DOHH2 (cell line): Measurements from ENCODE around the gene STAG1.
"Not testable (repeated sequence)": the region's sequence is repeated elsewhere in the genome, so short reads cannot be mapped to it uniquely, and the experiment has no call there.

Experiments
- H3F3A ChIP-seq: fragments of 200-600 bp; sonication (generic), shearing (Covaris generic); 2 replicates; pipeline ENCODE4 v1.6.0; 2016; ENCODE audit warnings: antibody characterized with exemption, mild to moderate bottlenecking; ENCODE audit not compliant: control insufficient read depth, insufficient read depth
- H3K27ac ChIP-seq: fragments of 200-600 bp; sonication (generic); 2 replicates; pipeline ENCODE4 v1.5.1; 2014; ENCODE audit warnings: low read depth, mild to moderate bottlenecking, low read length, moderate library complexity
- H3K27me3 ChIP-seq: fragments of 200-600 bp; sonication (generic); 2 replicates; pipeline ENCODE4 v1.6.1; 2014; ENCODE audit warnings: mild to moderate bottlenecking, low read length, mixed read lengths; ENCODE audit not compliant: control insufficient read depth
- H3K36me3 ChIP-seq: fragments of 200-600 bp; sonication (generic); 2 replicates; pipeline ENCODE4 v1.6.1; 2014; ENCODE audit warnings: mild to moderate bottlenecking, low read length, moderate library complexity, mixed read lengths; ENCODE audit not compliant: control insufficient read depth
- H3K4me1 ChIP-seq: fragments of 200-600 bp; sonication (generic); 2 replicates; pipeline ENCODE4 v1.6.1; 2014; ENCODE audit warnings: mild to moderate bottlenecking, low read length, mixed read lengths; ENCODE audit not compliant: control insufficient read depth
- H3K4me2 ChIP-seq: fragments of 200-600 bp; sonication (generic); 2 replicates; pipeline ENCODE4 v1.6.0; 2014; ENCODE audit warnings: mild to moderate bottlenecking, low read length, moderate library complexity
- H3K4me3 ChIP-seq: fragments of 200-600 bp; sonication (generic); 2 replicates; pipeline ENCODE4 v1.5.1; 2014; ENCODE audit warnings: mild to moderate bottlenecking, low read length, mixed read lengths
- H3K79me2 ChIP-seq: fragments of 200-600 bp; sonication (generic); 2 replicates; pipeline ENCODE4 v1.6.1; 2014; ENCODE audit warnings: mild to moderate bottlenecking, low read length, mixed read lengths; ENCODE audit not compliant: control insufficient read depth
- H3K9me2 ChIP-seq: fragments of 200-600 bp; sonication (generic); replicated peaks from 2 replicates; pipeline ENCODE4 v1.6.1; 2014; ENCODE audit warnings: mild to moderate bottlenecking, low read length, mixed read lengths; ENCODE audit not compliant: control insufficient read depth
- H3K9me3 ChIP-seq: fragments of 200-600 bp; sonication (generic); 2 replicates; pipeline ENCODE4 v1.6.1; 2014; ENCODE audit warnings: antibody characterized with exemption, low read length, mixed read lengths; ENCODE audit not compliant: control insufficient read depth, insufficient read depth
- H4K20me1 ChIP-seq: fragments of 200-600 bp; sonication (generic); 2 replicates; pipeline ENCODE4 v1.6.0; 2014; ENCODE audit warnings: low read depth, mild to moderate bottlenecking, antibody characterized with exemption, low read length, moderate library complexity; ENCODE audit not compliant: control insufficient read depth, insufficient read depth
- EZH2phosphoT487 ChIP-seq: fragments of 200-600 bp; sonication (generic); IDR thresholded peaks from 2 replicates; pipeline ENCODE4 v1.6.1; 2017; ENCODE audit warnings: borderline replicate concordance, mild to moderate bottlenecking, antibody characterized with exemption, low read length, moderate library complexity, mixed read lengths
- TF ChIP-seq, protein P1 (sequence below): fragments of 200-600 bp; sonication (generic); IDR thresholded peaks from one replicate; pipeline ENCODE4 v1.5.1; 2014; ENCODE audit warnings: antibody characterized with exemption, mild to moderate bottlenecking, low read depth, low read length; ENCODE audit not compliant: poor library complexity, severe bottlenecking

Gene STAG1

DNA sequence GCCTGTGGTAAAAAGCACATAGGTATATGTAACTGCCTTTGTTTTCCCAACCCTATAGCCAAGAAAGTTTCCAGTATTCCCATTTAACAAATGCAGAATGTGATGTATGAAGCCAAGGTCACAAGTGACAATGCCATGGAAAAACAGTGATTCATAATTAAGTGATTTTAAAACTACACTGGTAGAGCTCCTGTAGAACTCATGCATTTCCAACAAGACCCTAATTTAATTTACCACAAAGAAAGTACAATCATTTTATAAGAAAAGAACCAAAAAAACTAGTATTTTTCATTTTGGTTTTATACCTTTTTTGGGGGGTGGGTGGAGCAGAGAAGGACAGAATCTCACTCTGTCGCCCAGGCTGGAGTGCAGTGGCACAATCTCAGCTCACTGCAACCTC lies 82.0 kb downstream of the STAG1 start:
- Histone ChIP-seq H3K79me2 (peaks cover 90% of the 10 kb centered on the region), H3K36me3 (peaks cover 6% of the 10 kb centered on the region; the same call in 1 of the 2 replicates), H4K20me1 (peaks cover 7% of the 10 kb centered on the region; the same call in 1 of the 2 replicates), H3K4me3 (no peak overlapping the region), H3F3A (no peaks in the 10 kb centered on the region), H3K27ac (no peak overlapping the region), H3K9me2 (no peaks in the 10 kb centered on the region), H3K4me1 (peaks cover 10% of the 10 kb centered on the region), H3K4me2 (no peak overlapping the region), H3K27me3 (no peaks in the 10 kb centered on the region), H3K9me3 (no peaks in the 10 kb centered on the region)
- TF ChIP-seq, protein P1, sequence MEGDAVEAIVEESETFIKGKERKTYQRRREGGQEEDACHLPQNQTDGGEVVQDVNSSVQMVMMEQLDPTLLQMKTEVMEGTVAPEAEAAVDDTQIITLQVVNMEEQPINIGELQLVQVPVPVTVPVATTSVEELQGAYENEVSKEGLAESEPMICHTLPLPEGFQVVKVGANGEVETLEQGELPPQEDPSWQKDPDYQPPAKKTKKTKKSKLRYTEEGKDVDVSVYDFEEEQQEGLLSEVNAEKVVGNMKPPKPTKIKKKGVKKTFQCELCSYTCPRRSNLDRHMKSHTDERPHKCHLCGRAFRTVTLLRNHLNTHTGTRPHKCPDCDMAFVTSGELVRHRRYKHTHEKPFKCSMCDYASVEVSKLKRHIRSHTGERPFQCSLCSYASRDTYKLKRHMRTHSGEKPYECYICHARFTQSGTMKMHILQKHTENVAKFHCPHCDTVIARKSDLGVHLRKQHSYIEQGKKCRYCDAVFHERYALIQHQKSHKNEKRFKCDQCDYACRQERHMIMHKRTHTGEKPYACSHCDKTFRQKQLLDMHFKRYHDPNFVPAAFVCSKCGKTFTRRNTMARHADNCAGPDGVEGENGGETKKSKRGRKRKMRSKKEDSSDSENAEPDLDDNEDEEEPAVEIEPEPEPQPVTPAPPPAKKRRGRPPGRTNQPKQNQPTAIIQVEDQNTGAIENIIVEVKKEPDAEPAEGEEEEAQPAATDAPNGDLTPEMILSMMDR = no peak
- no peak for TF ChIP-seq EZH2phosphoT487

DNA sequence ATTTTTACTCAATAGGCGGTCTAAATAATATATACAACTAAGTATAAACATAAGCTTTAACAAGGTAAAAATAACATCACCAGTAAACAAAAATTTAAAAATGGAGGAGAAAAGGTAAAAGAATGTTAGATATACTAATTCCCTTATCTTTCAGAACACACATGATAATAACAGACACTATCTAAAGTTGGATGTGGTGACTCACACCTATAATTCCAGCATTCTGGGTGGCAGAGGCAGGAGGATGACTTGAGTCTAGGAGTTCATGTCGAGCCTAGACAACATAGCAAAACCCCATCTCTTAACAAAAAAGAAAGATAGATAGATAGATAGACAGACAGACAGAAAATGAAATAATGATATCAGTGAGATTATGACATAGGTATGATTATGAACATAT lies 85.1 kb downstream of the STAG1 start:
- Histone ChIP-seq H3K36me3 (peaks cover 6% of the 10 kb centered on the region; the same call in 1 of the 2 replicates), H3K9me2 (no peaks in the 10 kb centered on the region), H3K4me3 (no peak overlapping the region), H3K4me2 (no peak overlapping the region), H3K9me3 (no peaks in the 10 kb centered on the region), H4K20me1 (no peaks in the 10 kb centered on the region), H3K79me2 (peaks cover 92% of the 10 kb centered on the region), H3K27ac (no peak overlapping the region), H3K4me1 (no peaks in the 10 kb centered on the region), H3F3A (no peaks in the 10 kb centered on the region), H3K27me3 (no peaks in the 10 kb centered on the region)
- TF ChIP-seq, protein P1 = no peak
- no peak for TF ChIP-seq EZH2phosphoT487

DNA sequence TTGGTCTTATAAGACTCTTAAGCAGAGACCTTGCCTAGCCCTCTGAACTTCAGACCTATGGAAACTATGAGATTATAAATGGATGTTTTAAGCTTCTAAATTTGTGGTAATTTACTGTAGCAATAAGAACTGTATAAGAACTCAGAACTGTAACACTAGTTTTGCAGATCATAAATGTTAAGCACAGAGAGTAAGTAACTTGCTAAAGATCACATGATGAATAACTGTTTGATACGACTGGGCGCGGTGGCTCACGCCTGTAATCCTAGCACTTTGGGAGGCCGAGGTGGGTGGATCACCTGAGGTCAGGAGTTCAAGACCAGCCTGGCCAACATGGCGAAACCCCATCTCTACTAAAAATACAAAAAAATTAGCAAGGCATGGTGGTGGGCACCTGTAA lies 85.9 kb downstream of the STAG1 start:
- not testable (repeated sequence) for H3F3A ChIP-seq, H3K4me3 ChIP-seq, H3K27ac ChIP-seq, H3K4me2 ChIP-seq, H4K20me1 ChIP-seq, H3K27me3 ChIP-seq, H3K36me3 ChIP-seq, H3K9me3 ChIP-seq, H3K4me1 ChIP-seq, H3K9me2 ChIP-seq
- peaks cover 92% of the 10 kb centered on the region for H3K79me2 ChIP-seq

DNA sequence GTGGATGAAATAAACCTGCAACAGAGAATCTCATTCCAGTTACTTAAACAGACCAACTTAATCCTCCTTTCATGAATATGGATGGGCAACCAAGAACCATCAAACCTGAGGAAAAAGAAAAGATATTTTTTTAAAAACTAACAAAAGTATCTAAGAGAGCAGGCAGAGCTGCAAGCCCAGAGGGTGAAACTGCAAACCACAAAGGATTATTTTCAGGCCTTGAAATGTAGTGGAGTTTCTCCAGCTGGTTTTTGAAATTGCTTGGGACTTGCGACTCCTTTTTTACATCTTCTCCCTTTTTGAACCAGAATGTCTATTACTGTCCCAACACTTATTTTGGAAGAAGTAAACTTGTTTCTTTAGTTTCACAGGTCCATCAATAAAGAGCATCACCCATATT lies 87.4 kb downstream of the STAG1 start:
- H3K4me1 ChIP-seq = no peaks in the 10 kb centered on the region
- no peaks in the 10 kb centered on the region for H3K9me3 ChIP-seq
- H3K4me2 ChIP-seq = no peak overlapping the region
- peaks cover 92% of the 10 kb centered on the region for H3K79me2 ChIP-seq
- H3K9me2 ChIP-seq = no peaks in the 10 kb centered on the region
- H3K27ac ChIP-seq = no peak overlapping the region
- no peaks in the 10 kb centered on the region for H4K20me1 ChIP-seq
- no peaks in the 10 kb centered on the region for H3F3A ChIP-seq
- H3K4me3 ChIP-seq = no peak overlapping the region
- H3K27me3 ChIP-seq = no peaks in the 10 kb centered on the region
- no peaks in the 10 kb centered on the region for H3K36me3 ChIP-seq
- TF ChIP-seq EZH2phosphoT487 = no peak
- TF ChIP-seq, protein P1 = no peak
